Measurements from ENCODE around the gene RB1.
A peak's percentile ranks its signal among the peaks of the same experiment; 100 is the strongest.

The RB1 gene

DNA sequence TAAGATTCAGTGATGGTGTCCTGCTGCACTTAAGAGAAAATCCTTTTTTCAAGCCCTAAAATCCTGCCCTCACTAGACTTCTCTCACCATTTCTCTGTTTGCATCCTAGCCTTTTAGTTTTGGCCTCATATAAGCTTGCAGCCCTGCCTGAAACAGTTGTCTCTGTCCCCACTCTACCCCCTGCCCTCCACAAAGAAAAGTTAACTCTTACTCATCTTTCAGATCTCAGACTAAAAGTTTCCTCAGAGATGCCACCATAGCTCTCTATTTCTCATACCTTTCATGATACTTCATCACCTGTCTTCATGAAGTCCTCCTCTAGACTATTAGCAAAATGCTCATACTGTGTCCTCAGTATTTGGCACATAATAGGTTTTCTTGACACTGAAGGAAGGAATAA lies 37.4 kb upstream of the RB1 start:
- no peaks in the 10 kb centered on the region for H4K20me1 ChIP-seq
- peaks cover 45% of the 10 kb centered on the region for H3K4me1 ChIP-seq
- H3K4me2 ChIP-seq: peak overlapping the region; percentile 86
- H3K9me3 ChIP-seq: no peaks in the 10 kb centered on the region
- peak overlapping the region; percentile 85 for H3K27ac ChIP-seq
- peaks cover 51% of the 10 kb centered on the region for H3K36me3 ChIP-seq
- H3K9ac ChIP-seq: no peak overlapping the region
- H3K4me3 ChIP-seq: no peak overlapping the region
- no peaks in the 10 kb centered on the region for H3K27me3 ChIP-seq
- no peak for TF ChIP-seq Cebpa-rat (IDR thresholded peaks at IDR 0.05)

DNA sequence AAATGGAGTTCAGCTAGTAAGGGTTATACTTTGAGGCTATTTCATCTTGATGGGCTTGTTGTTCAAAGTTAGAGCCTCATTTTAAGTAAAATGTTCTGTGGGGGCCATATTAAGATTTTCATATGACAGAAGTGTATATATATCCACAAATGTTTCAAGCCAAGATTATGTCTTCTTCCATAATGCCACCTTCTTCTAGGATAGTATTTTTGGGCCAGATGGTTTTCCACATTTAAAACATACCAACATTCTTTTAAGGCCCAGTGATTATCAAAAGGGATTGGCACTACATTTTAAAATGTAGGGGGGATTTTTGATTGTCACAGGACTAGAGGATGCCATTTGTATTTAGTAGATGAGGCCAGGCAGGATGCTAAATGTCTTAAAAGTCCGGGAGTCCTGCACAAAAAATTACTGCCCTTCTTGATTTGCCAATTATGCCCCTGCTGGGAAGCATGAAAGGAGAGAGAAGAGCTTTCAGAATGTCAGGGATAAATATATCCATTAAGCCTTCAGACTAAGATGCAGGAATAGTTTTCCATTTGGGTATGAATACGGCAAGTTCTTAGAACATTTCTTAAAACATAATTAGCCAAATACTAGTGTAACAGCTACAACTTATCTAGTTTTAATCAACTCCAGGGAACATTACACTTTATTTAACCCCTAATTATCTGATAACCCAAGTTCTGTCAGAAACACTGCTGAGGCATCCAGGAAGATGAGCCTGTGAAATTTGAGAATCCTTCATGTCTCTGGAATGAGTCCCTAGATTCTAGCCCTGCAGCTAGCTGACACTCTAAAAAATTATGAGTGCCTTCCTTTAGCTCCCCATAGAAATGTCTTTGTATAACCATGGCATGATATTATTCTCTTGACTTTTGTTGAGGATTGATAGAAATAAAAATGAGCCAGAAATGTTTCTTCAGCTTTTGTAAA lies 36.6 kb upstream of the RB1 start:
- H3K27me3 ChIP-seq: no peaks in the 10 kb centered on the region
- peaks cover 45% of the 10 kb centered on the region for H3K4me1 ChIP-seq
- H3K36me3 ChIP-seq: peaks cover 45% of the 10 kb centered on the region
- H4K20me1 ChIP-seq: no peaks in the 10 kb centered on the region
- no peak for TF ChIP-seq Cebpa-rat (IDR thresholded peaks at IDR 0.05)
- 0 out of 2 replicates have a peak overlapping the region, but pooled peaks have one; percentile 86 for H3K4me2 ChIP-seq
- H3K4me3 ChIP-seq: no peak overlapping the region
- no peaks in the 10 kb centered on the region for H3K9me3 ChIP-seq
- H3K9ac ChIP-seq: no peak overlapping the region
- no peak overlapping the region for H3K27ac ChIP-seq

DNA sequence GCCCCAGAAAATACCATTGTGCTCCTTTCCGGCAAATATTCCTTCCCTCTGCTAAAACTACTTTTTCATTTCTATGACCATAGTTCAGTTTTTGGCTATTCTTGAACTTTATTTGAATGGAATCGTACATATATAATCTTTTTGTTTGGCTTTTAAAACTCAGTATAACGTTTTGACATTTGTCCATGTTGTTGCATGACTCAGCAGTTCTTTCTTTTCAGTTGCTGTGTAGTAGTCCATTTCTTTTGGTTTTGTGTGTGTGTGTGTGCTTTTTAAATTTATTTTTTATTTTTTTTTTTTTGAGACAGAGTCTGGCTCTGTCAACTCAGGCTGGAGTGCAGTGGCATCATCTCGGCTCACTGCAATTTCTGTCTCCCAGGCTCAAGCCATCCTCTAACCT lies 35.5 kb upstream of the RB1 start:
- H3K27me3 ChIP-seq: no peaks in the 10 kb centered on the region
- H4K20me1 ChIP-seq: no peaks in the 10 kb centered on the region
- no peak overlapping the region for H3K9ac ChIP-seq
- H3K4me2 ChIP-seq: no peak overlapping the region
- no peaks in the 10 kb centered on the region for H3K9me3 ChIP-seq
- no peak overlapping the region for H3K4me3 ChIP-seq
- H3K36me3 ChIP-seq: peaks cover 35% of the 10 kb centered on the region
- TF ChIP-seq Cebpa-rat (IDR thresholded peaks at IDR 0.05): no peak
- no peak overlapping the region for H3K27ac ChIP-seq
- peaks cover 39% of the 10 kb centered on the region for H3K4me1 ChIP-seq

DNA sequence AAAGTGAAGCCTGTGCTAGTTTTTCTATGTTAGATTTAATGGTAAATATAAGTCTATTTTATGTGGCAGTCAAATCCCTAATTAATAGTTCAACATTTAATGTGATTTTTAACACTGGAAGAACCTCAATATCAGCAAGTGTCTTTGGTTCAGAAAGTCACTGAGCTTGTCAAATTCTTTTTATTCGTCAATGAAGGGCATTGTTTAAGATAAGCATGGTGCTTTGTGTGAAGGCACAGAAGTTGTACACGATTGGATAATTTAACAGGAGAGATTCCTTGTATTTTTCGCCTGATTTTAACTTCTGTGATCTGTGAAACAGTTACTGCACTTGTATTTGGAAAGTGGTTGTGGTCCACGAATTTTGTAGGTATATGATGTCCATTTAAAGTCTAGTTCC lies 30.2 kb upstream of the RB1 start:
- Histone ChIP-seq H3K4me1 (no peaks in the 10 kb centered on the region), H3K4me2 (no peak overlapping the region), H3K4me3 (no peak overlapping the region), H3K36me3 (peaks cover 19% of the 10 kb centered on the region), H3K9me3 (no peaks in the 10 kb centered on the region), H3K27ac (no peak overlapping the region), H3K9ac (no peak overlapping the region), H3K27me3 (no peaks in the 10 kb centered on the region), H4K20me1 (no peaks in the 10 kb centered on the region)
- no peak for TF ChIP-seq Cebpa-rat (IDR thresholded peaks at IDR 0.05)

DNA sequence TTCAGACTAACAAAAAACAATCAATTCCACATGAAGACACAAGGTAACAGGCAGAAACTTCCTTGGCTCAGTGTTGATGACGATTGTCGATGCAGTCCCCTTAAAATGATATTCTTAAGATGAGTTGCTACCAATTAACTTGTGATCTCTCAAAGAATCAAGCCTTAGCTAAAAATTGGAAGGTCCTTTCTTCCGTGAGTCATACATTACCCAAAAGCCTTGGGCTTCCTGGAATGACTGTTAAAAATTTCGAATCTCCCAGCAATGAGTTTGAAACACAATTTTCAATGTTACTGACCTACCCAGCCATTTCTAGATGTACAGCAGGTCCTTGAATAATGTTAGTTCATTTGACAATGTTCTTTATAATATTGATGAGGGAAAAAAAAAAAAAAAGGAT lies 28.0 kb upstream of the RB1 start:
- H3K9me3 ChIP-seq: no peaks in the 10 kb centered on the region
- H3K9ac ChIP-seq: no peak overlapping the region
- TF ChIP-seq Cebpa-rat (IDR thresholded peaks at IDR 0.05): no peak
- no peaks in the 10 kb centered on the region for H3K4me1 ChIP-seq
- H3K36me3 ChIP-seq: no peaks in the 10 kb centered on the region
- no peak overlapping the region for H3K27ac ChIP-seq
- no peak overlapping the region for H3K4me2 ChIP-seq
- no peaks in the 10 kb centered on the region for H4K20me1 ChIP-seq
- no peak overlapping the region for H3K4me3 ChIP-seq
- H3K27me3 ChIP-seq: no peaks in the 10 kb centered on the region

DNA sequence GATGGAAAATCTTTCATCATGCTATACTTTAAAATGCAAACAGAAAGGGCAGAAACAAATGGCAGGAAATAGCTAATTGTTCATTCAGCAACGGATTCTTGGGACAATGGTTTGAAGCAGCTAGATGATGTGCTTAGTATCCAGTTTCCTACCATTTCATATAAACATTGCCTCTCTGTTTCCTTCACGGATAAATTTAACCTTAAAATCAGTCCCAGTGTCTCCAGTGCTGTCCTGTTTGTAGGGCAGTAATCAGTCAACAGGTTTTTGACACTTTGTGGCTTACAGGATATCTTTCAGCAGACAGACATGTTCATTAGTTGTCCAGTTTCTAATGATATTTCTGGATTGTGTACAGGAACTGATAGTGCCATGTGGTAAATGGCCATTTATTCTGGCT lies 24.7 kb upstream of the RB1 start:
- Histone ChIP-seq H3K9me3 (no peaks in the 10 kb centered on the region), H3K4me1 (no peaks in the 10 kb centered on the region), H3K36me3 (no peaks in the 10 kb centered on the region), H3K9ac (no peak overlapping the region), H4K20me1 (no peaks in the 10 kb centered on the region), H3K27ac (no peak overlapping the region), H3K4me3 (no peak overlapping the region), H3K4me2 (no peak overlapping the region), H3K27me3 (no peaks in the 10 kb centered on the region)
- TF ChIP-seq Cebpa-rat (IDR thresholded peaks at IDR 0.05): no peak

DNA sequence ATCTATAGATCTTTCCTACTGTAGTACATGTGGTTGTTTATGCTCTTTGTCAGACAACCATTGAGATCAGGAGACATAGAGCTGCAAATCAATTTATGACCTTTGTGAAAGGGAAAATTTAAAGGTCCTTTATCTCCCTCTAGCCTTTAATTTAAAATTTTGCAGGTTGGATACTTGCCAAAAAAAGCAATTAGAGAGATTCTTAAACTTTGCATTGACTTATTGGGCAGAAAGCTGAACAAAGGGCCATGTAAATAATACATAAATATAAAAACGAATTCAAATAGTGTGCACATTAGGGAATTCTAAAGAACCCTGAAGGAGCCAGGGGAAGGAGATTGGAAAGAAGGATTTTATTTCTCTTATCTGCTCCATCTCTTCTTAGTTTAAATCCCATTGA lies 22.0 kb upstream of the RB1 start:
- H3K27me3 ChIP-seq: no peaks in the 10 kb centered on the region
- H3K4me1 ChIP-seq: peaks cover 8% of the 10 kb centered on the region
- TF ChIP-seq Cebpa-rat (IDR thresholded peaks at IDR 0.05): no peak
- no peaks in the 10 kb centered on the region for H3K36me3 ChIP-seq
- no peak overlapping the region for H3K4me2 ChIP-seq
- no peaks in the 10 kb centered on the region for H4K20me1 ChIP-seq
- H3K9ac ChIP-seq: no peak overlapping the region
- no peaks in the 10 kb centered on the region for H3K9me3 ChIP-seq
- no peak overlapping the region for H3K27ac ChIP-seq
- H3K4me3 ChIP-seq: no peak overlapping the region

DNA sequence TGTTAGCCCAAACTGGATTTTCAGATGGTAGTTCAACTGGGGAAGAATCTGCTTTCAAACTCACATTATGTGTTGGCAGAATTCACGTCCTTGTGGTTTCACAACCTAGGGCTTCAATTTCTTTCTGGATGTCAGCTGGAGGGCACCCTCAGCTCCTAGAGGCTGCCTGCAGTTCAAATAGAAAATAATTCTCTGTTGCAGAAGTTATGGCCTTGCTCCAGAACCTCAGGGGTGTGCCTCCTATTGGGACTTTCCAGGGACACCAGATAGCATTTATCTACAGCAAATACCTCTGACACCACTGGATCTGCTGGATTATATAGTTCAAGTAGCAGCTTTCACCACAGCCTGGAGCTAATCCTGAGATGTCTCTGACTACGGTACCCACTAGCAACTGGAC lies 11.8 kb upstream of the RB1 start:
- no peak overlapping the region for H3K4me2 ChIP-seq
- H4K20me1 ChIP-seq: no peaks in the 10 kb centered on the region
- no peaks in the 10 kb centered on the region for H3K36me3 ChIP-seq
- no peak overlapping the region for H3K4me3 ChIP-seq
- H3K27me3 ChIP-seq: no peaks in the 10 kb centered on the region
- no peak for TF ChIP-seq Cebpa-rat (IDR thresholded peaks at IDR 0.05)
- H3K27ac ChIP-seq: no peak overlapping the region
- peaks cover 14% of the 10 kb centered on the region for H3K4me1 ChIP-seq
- H3K9me3 ChIP-seq: no peaks in the 10 kb centered on the region
- H3K9ac ChIP-seq: no peak overlapping the region

DNA sequence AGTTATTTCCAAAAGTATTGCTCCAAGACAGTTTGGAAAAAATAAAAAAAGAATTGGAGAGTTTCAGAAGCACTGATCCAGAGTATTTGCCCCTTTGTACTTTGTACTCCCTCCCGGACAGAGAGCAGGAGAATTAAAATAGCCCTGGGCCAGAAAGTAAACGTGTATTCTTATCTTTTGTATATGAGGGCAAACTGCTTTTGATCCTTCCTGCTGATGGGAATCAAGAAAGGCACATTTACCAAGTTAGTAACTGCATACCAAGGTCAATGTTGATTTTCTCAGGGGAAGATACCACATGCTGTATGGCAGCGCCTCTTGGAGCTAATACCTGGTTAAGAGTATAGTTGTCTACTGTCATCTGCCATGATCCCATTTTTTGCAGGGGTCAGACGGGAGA lies 10.9 kb upstream of the RB1 start:
- Histone ChIP-seq H3K4me3 (no peak overlapping the region), H3K4me1 (peaks cover 5% of the 10 kb centered on the region), H3K36me3 (no peaks in the 10 kb centered on the region), H3K27me3 (no peaks in the 10 kb centered on the region), H3K9ac (no peak overlapping the region), H4K20me1 (no peaks in the 10 kb centered on the region), H3K4me2 (no peak overlapping the region), H3K27ac (no peak overlapping the region), H3K9me3 (no peaks in the 10 kb centered on the region)
- TF ChIP-seq Cebpa-rat (IDR thresholded peaks at IDR 0.05): no peak

DNA sequence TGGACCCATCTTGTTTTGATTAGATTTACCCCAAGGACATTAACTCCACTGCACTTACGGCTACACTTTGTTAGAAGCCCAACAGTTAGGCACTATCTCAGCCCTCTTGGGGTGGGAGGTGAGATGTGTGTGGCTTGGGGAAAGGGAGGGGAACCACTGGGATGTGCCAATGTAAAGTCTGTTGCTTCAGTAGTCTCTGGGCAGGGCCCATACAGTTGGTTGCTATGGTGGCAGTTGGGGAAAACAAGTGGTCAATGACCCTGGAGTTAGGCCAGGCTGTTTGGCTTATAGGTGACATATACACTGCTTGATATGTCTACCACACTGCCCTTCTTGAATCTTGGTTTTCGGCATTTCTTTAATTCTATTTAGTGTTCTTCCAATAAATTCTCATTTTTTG lies 8.9 kb upstream of the RB1 start:
- Histone ChIP-seq H3K4me3 (no peak overlapping the region), H3K4me1 (no peaks in the 10 kb centered on the region), H3K4me2 (no peak overlapping the region), H3K27me3 (no peaks in the 10 kb centered on the region), H3K9me3 (no peaks in the 10 kb centered on the region), H3K9ac (no peak overlapping the region), H4K20me1 (no peaks in the 10 kb centered on the region), H3K27ac (no peak overlapping the region), H3K36me3 (no peaks in the 10 kb centered on the region)
- TF ChIP-seq Cebpa-rat (IDR thresholded peaks at IDR 0.05): no peak

Measured in BLaER1 (cell line).